IMR-90 (cell line): ENCODE data around the gene MIEN1. TPM values are rescaled to one million over a fixed set of nuclear protein-coding genes. Genes with fewer than 3 reads are reported as not detected.
A peak's percentile ranks its signal among the peaks of the same experiment; 100 is the strongest.

Experiments
- ATAC-seq: fragments of 200-7000 bp; cut with Tn5 transposase; 2 replicates; pipeline ENCODE4 v1.9.1; 2020; ENCODE audit warnings: low read depth, mild to moderate bottlenecking, moderate library complexity
- BruUV-seq: library from RNA; stranded (reverse); fragments of 400-500 nt; replicated peaks from 2 replicates; lab custom pipeline; 2021; lab: Mats Ljungman, UMichigan
- CTCF ChIA-PET: fragments of 300-600 bp; formaldehyde crosslinking; extraction: SDS; loops from one replicate; lab custom pipeline; 2021; ENCODE audit warnings: antibody characterized with exemption; lab: Yijun Ruan, JAX
- POLR2A ChIA-PET: fragments of 300-600 bp; sonication (Branson Sonifier 250); formaldehyde crosslinking; loops from one replicate; lab custom pipeline; 2022; ENCODE audit warnings: antibody characterized with exemption; ENCODE audit not compliant: unreplicated experiment; lab: Charles Lee
- DNase-seq: peaks from one replicate; pipeline ENCODE4 v3.0.0; 2013
- H2AFZ ChIP-seq: replicated peaks from 2 replicates; pipeline ENCODE3; 2013; ENCODE audit warnings: low read length, mild to moderate bottlenecking; ENCODE audit not compliant: poor library complexity
- H2AK5ac ChIP-seq: 2 replicates; pipeline ENCODE4 v1.6.1; 2013; ENCODE audit warnings: low read depth, low read length, inconsistent platforms
- H2AK9ac ChIP-seq: replicated peaks from 2 replicates; pipeline ENCODE3; 2013; ENCODE audit warnings: mild to moderate bottlenecking, low read depth, low read length, moderate library complexity; ENCODE audit not compliant: poor library complexity
- H2BK120ac ChIP-seq: 2 replicates; pipeline ENCODE4 v1.6.1; 2013; ENCODE audit warnings: low read depth, low read length, inconsistent platforms
- H2BK15ac ChIP-seq: 3 replicates; pipeline ENCODE4 v1.6.1; 2013; ENCODE audit warnings: low read depth, low read length, inconsistent platforms
- H2BK20ac ChIP-seq: 2 replicates; pipeline ENCODE4 v1.6.1; 2013; ENCODE audit warnings: low read depth, mild to moderate bottlenecking, inconsistent platforms, low read length, moderate library complexity
- H2BK5ac ChIP-seq: 2 replicates; pipeline ENCODE4 v1.6.1; 2013; ENCODE audit warnings: mild to moderate bottlenecking, low read depth, low read length, inconsistent platforms; ENCODE audit not compliant: poor library complexity, severe bottlenecking
- H3K14ac ChIP-seq: replicated peaks from 2 replicates; pipeline ENCODE4 v1.6.1; 2013; ENCODE audit warnings: low read depth, low read length, inconsistent platforms
- H3K18ac ChIP-seq: 2 replicates; pipeline ENCODE4 v1.6.1; 2013; ENCODE audit warnings: low read depth, low read length, control low read depth
- H3K23ac ChIP-seq: 2 replicates; pipeline ENCODE4 v1.6.1; 2013; ENCODE audit warnings: low read depth, low read length, inconsistent platforms
- H3K27ac ChIP-seq: 2 replicates; pipeline ENCODE4 v1.5.1; 2013; ENCODE audit warnings: mild to moderate bottlenecking, control low read depth, low read length; ENCODE audit not compliant: insufficient read depth
- H3K27me3 ChIP-seq: 2 replicates; pipeline ENCODE4 v1.6.1; 2013; ENCODE audit warnings: low read length; ENCODE audit not compliant: control insufficient read depth, insufficient read depth
- H3K36me3 ChIP-seq: 2 replicates; pipeline ENCODE4 v1.6.1; 2013; ENCODE audit warnings: low read length, mixed read lengths; ENCODE audit not compliant: control insufficient read depth, insufficient read depth
- H3K4ac ChIP-seq: 2 replicates; pipeline ENCODE4 v1.6.1; 2013; ENCODE audit warnings: low read depth, low read length, inconsistent platforms
- H3K4me1 ChIP-seq: 2 replicates; pipeline ENCODE4 v1.6.1; 2013; ENCODE audit warnings: low read length, mixed read lengths; ENCODE audit not compliant: control insufficient read depth, insufficient read depth
- H3K4me2 ChIP-seq: 2 replicates; pipeline ENCODE4 v1.6.1; 2013; ENCODE audit warnings: low read depth, mild to moderate bottlenecking, control low read depth, low read length, moderate library complexity
- H3K4me3 ChIP-seq: 2 replicates; pipeline ENCODE4 v1.5.1; 2013; ENCODE audit warnings: low read depth, mild to moderate bottlenecking, control low read depth, low read length, moderate library complexity; ENCODE audit not compliant: insufficient read depth
- H3K56ac ChIP-seq: 2 replicates; pipeline ENCODE4 v1.6.1; 2013; ENCODE audit warnings: low read length, inconsistent platforms; ENCODE audit not compliant: insufficient read depth; ENCODE audit errors: extremely low read depth
- H3K79me1 ChIP-seq, 2 experiments: 2 replicates each; pipeline ENCODE4 v1.6.1; 2013; ENCODE audit warnings: low read length in 2 of 2, inconsistent platforms in 1 of 2, low read depth in 1 of 2
- H3K9ac ChIP-seq: 2 replicates; pipeline ENCODE4 v1.6.1; 2013; ENCODE audit warnings: low read depth, low read length, control low read depth
- H3K9me1 ChIP-seq: 2 replicates; pipeline ENCODE4 v1.6.1; 2013; ENCODE audit warnings: low read length, inconsistent platforms; ENCODE audit not compliant: insufficient read depth
- H3K9me3 ChIP-seq: 2 replicates; pipeline ENCODE4 v1.6.1; 2013; ENCODE audit warnings: low read length; ENCODE audit not compliant: control insufficient read depth, insufficient read depth
- H4K20me1 ChIP-seq: 2 replicates; pipeline ENCODE4 v1.6.1; 2013; ENCODE audit warnings: low read length, inconsistent platforms; ENCODE audit not compliant: insufficient read depth
- H4K5ac ChIP-seq: 2 replicates; pipeline ENCODE4 v1.6.1; 2013; ENCODE audit warnings: mild to moderate bottlenecking, low read depth, low read length, control low read depth
- H4K8ac ChIP-seq, 2 experiments: 2 replicates each; pipeline ENCODE4 v1.6.1; 2013; ENCODE audit warnings: low read depth in 2 of 2, low read length in 2 of 2, control low read depth in 1 of 2, inconsistent platforms in 1 of 2
- H4K91ac ChIP-seq: 2 replicates; pipeline ENCODE4 v1.6.1; 2013; ENCODE audit warnings: low read depth, low read length, inconsistent platforms; ENCODE audit not compliant: insufficient read depth
- BHLHE40 ChIP-seq: fragments of 150-350 bp; IDR thresholded peaks from 2 replicates; pipeline ENCODE4 v1.6.1; 2016; ENCODE audit warnings: mild to moderate bottlenecking, low read depth, low read length
- MAZ ChIP-seq: IDR thresholded peaks from 2 replicates; pipeline ENCODE4 v1.6.1; 2012; ENCODE audit warnings: low read depth, mild to moderate bottlenecking, low read length, improper control_type of control experiment, moderate library complexity, borderline replicate concordance
- POLR2A ChIP-seq: IDR thresholded peaks from 2 replicates; pipeline ENCODE4 v1.6.1; 2012; ENCODE audit warnings: mild to moderate bottlenecking, low read depth, low read length
- RCOR1 ChIP-seq: IDR thresholded peaks from 2 replicates; pipeline ENCODE4 v1.6.1; 2012; ENCODE audit warnings: mild to moderate bottlenecking, low read length, improper control_type of control experiment; ENCODE audit not compliant: insufficient replicate concordance
- RFX5 ChIP-seq: IDR thresholded peaks from 2 replicates; pipeline ENCODE4 v1.8.0; 2012; ENCODE audit warnings: low read depth, mild to moderate bottlenecking, low read length, moderate library complexity
- WGBS, 2 experiments: methylation state at CpG; one replicate each; pipeline versions ENCODE4 v1.1.5 to v1.1.7; 2013; ENCODE audit warnings: missing lambda C conversion rate in 2 of 2; ENCODE audit not compliant: insufficient read length in 1 of 2; ENCODE audit errors: extremely low coverage in 2 of 2; 5-methylcytosine and 5-hydroxymethylcytosine counted together
- dilution Hi-C: fragments of 300-500 bp; cut with HindIII; formaldehyde crosslinking; loops from one replicate; pipeline ENCODE4 v1.14.3; 2018; ENCODE audit warnings: low sequenced_read_pairs; ENCODE audit not compliant: unreplicated experiment
- in situ Hi-C: fragments of 300-500 bp; cut with MboI; formaldehyde crosslinking; loops from 3 replicates; pipeline ENCODE4 v1.14.3; 2019; ENCODE audit warnings: low sequenced_read_pairs, inconsistent platforms, mixed read lengths
- intact Hi-C: fragments of 100-400 bp; cut with micrococcal nuclease; formaldehyde crosslinking; loops from 2 replicates; pipeline ENCODE4 v1.10.0; 2022
- polyA plus RNA-seq, 3 experiments: library from polyadenylated mRNA; depleted of rRNA; stranded (reverse); fragments of >200 nt; gene quantifications; 2 replicates each; pipeline ENCODE4 v1.2.3, GENCODE V29; 2012; ENCODE audit warnings: low replicate concordance in 1 of 3
- total RNA-seq: library from RNA; depleted of rRNA; stranded (reverse); fragments of >200 nt; gene quantifications from 2 replicates; pipeline ENCODE4 v1.2.3, GENCODE V29; 2012

Gene MIEN1
- total and polyA plus RNA-seq, 2 of the 4 experiments (the other 2 are of a cell fraction), result 20.3 to 75.6 TPM

DNA sequence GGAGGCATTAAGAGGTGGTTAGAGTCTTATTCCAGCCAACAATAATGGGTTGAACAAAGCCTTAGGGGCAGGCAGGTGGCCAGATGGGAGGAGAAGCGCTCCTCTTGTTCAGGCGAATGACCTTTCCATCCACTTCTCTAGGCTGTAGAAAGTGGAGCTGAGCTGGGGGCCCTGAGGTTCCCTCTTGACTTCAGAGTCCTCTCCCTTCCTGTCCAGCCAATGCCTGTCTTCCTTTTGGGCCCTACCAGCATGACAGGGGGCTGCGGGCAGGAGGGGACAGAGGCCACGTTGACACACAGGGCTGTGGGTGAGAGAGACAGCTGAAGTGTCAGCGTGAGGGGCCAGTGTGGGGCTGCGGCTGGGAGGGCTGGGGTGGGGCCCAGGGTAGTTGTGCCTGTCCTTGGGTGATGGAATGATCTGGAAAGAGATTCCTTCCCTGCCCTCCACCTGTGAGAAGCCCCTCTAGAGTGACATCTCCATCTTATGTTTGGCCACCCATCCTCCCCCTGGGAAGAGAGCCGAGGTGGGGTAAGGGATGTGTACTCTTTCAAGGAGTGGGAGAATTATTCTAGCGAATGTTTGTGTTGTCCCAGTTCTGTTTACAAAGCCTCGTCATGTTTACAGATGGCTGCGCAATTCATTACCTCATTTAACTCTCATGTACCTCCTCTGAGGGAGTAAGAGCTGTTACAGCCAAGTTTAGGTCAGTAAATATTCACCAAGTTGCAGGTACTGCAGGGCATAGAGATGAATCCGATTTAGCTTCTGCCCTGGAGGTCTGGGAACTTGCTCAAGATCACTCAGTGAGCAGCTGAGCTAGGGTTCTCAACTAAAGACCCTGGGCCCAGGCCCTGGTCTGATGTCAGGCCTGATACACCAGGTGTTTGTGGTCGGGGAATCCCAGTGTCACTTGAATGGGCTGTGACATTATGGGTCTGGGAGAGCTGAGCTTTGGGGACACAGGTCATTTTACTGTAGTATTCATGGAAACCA is 27.1 kb downstream of the MIEN1 start:
- Histone ChIP-seq H3K4me2 (no peak overlapping the region; the same call in 1 of the 2 replicates), H3K9me1 (peaks cover 20% of the 10 kb centered on the region), H3K9ac (no peak overlapping the region), H4K8ac (no peak overlapping the region), H3K4ac (no peak overlapping the region; the same call in 1 of the 2 replicates), H3K27ac (no peak overlapping the region), H3K79me1 (peaks cover 0 to 74% of the 10 kb centered on the region in 2 experiments; a peak in 3 of 4 replicates), H2BK20ac (no peak overlapping the region), H3K9me3 (no peaks in the 10 kb centered on the region), H3K4me3 (no peak overlapping the region), H2BK120ac (no peak overlapping the region), H3K18ac (no peak overlapping the region), H3K36me3 (peaks cover 11% of the 10 kb centered on the region), H3K4me1 (peaks cover 21% of the 10 kb centered on the region), H2AFZ (no peak overlapping the region), H2AK9ac (no peak overlapping the region), H3K56ac (no peak overlapping the region), H2BK15ac (no peak overlapping the region), H2AK5ac (no peak overlapping the region; the same call in 1 of the 2 replicates), H3K14ac (no peak overlapping the region), H2BK5ac (no peak overlapping the region), H4K5ac (no peak overlapping the region), H3K27me3 (no peaks in the 10 kb centered on the region), H4K91ac (no peak overlapping the region), H3K23ac (peak overlapping the region; percentile 13; the same call in 1 of the 2 replicates), H4K20me1 (peaks cover 55% of the 10 kb centered on the region)
- ChIA-PET CTCF (interaction anchor here (0.5 kb wide), 1 partner anchor 99 kb away, joined by 3 read pairs; no protein-coding TSS in a partner anchor), POLR2A (no interaction called here)
- DNase-seq, result peak; percentile 11
- intact Hi-C loops (no loop called here), in situ Hi-C loops (no loop called here), dilution Hi-C loops (no loop called here)
- no TSS peak for BruUV-seq
- 71% methylated on average over 1 of the region's 12 CpGs; no CpG with 5 or more reads in 1 of the 2 experiments for WGBS, 2 experiments
- ATAC-seq, result no peak
- no peak for TF ChIP-seq MAZ
- TF ChIP-seq RCOR1, result no peak
- TF ChIP-seq RFX5, result no peak
- no peak for TF ChIP-seq POLR2A
- no peak for TF ChIP-seq BHLHE40
